Omental fat pad (tissue), 4 donors: Measurements from ENCODE around the gene VAV3. TPM values are rescaled to one million over a fixed set of nuclear protein-coding genes. Genes with fewer than 3 reads are reported as not detected.
"Not testable (repeated sequence)": the region's sequence is repeated elsewhere in the genome, so short reads cannot be mapped to it uniquely, and the experiment has no call there.

Source experiments
- ATAC-seq: fragments of 150-250 bp; one replicate; pipeline ENCODE4 v1.9.1; 2016; ENCODE audit warnings: mild to moderate bottlenecking, moderate library complexity; ENCODE audit not compliant: low FRiP score
- DNase-seq: peaks from one replicate; pipeline ENCODE4 v3.0.0-alpha.2; 2019; ENCODE audit warnings: low spot score
- total RNA-seq, 4 donors: library from RNA; depleted of rRNA; stranded (reverse); fragments of >200 nt; gene quantifications; one replicate each; pipeline ENCODE4 v1.1.0, GENCODE V29; 2016
- TF ChIP-seq, protein P1 (sequence below), 3 donors: fragments of 450-650 bp; IDR thresholded peaks; one replicate each; pipeline ENCODE4 v1.5.1; 2016 to 2017; ENCODE audit warnings: antibody characterized with exemption in 3 of 3, mild to moderate bottlenecking in 3 of 3, moderate library complexity in 2 of 3

VAV3 gene
- total RNA-seq, 4 donors from 2014 or later: 5.4 to 10.9 (median 10.2) TPM

DNA sequence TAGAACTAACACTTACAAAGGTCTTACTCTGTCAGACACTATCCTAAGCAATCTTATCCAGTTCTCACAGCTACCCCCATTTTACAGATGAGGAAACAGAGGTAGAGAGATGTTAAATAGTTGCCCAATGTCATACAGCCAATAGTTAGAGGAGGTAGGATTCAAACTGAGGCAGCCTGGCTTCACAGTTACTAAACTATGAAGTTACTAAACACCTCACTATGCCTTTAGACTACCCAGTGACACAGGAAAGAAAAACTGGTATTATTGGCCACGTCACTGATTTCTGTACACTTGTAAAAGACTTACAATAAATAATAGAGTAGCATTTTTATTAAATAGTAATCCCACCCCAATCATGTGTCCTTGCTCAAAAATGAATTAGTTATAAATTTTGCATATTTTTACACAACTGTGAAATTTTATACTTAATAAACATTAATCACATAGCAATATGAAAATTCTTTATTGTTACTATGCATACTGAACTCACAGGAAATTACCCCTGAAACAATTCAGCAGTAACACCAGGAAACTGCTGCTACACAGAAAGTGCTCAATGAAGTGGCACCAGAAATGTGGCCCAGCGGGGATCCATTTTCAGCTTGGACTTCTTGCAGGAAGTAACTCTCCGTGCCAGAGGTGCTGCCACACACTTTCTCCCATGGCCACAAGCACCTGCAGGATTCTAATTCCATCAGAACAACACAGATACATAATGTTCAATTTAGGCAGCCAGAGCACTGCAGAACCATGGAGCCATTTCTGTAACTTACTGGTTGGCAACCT is 69.4 kb downstream of the VAV3 start:
- DNase-seq: no peak
- no peak for ATAC-seq
- TF ChIP-seq, protein P1, sequence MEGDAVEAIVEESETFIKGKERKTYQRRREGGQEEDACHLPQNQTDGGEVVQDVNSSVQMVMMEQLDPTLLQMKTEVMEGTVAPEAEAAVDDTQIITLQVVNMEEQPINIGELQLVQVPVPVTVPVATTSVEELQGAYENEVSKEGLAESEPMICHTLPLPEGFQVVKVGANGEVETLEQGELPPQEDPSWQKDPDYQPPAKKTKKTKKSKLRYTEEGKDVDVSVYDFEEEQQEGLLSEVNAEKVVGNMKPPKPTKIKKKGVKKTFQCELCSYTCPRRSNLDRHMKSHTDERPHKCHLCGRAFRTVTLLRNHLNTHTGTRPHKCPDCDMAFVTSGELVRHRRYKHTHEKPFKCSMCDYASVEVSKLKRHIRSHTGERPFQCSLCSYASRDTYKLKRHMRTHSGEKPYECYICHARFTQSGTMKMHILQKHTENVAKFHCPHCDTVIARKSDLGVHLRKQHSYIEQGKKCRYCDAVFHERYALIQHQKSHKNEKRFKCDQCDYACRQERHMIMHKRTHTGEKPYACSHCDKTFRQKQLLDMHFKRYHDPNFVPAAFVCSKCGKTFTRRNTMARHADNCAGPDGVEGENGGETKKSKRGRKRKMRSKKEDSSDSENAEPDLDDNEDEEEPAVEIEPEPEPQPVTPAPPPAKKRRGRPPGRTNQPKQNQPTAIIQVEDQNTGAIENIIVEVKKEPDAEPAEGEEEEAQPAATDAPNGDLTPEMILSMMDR (IDR thresholded peaks at IDR 0.05): no peak

DNA sequence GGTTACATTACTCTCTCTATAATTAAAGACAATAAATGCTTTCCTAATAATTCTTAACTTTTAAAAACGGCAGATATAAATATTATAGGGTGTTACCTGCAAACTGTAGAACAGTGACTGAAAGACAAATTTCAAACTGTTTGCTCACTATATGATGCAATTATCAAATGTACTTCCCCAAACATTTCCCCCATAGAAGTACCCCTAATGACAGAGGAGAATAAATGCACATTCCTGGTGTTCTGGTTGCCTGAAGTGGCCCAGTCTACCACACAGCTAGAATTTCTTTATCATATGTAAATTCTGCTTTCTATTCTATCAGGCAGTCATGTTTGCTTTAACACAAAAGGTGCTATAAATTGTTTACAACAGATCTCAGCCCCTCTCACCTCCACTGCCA is 70.4 kb downstream of the VAV3 start:
- DNase-seq (no peak), ATAC-seq (no peak)
- TF ChIP-seq, protein P1 (IDR thresholded peaks at IDR 0.05): no peak

DNA sequence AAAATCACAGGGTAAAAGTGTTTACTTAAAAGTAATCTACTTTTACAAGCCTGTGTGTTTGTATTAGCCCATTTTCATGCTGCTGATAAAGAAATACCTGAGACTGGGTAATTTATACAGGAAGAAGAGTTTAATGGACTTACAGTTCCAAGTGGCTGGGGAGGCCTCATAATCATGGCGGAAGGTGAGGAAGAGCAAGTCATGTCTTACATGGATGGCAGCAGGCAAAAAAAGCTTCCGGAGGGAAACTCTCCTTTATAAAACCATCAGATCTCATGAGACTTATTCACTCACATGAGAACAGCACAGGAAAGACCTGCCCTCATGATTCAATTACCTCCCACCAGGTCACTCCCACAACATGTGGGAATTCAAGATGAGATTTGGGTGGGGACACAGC is 71.6 kb downstream of the VAV3 start:
- DNase-seq, ATAC-seq: not testable (repeated sequence)

DNA sequence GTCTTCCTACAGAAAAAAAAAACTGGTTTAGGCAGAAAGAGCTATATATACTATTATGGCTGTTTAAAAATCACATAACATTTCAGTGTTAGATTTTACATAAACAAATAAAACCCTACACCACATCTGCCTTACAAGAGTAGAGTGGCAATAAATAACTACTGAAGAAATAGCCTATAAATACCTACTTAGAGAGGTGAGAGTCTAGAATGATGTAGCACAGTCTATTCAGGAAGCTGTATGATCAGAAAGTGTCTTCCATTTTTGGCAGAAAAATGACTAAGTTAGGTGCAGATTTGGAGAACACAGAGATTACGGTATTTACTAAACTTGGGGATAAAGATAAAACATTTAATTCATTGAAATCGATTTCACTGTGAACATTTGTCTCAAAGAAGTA is 75.5 kb downstream of the VAV3 start:
- no peak for ATAC-seq
- no peak for DNase-seq
- TF ChIP-seq, protein P1 (IDR thresholded peaks at IDR 0.05): no peak

DNA sequence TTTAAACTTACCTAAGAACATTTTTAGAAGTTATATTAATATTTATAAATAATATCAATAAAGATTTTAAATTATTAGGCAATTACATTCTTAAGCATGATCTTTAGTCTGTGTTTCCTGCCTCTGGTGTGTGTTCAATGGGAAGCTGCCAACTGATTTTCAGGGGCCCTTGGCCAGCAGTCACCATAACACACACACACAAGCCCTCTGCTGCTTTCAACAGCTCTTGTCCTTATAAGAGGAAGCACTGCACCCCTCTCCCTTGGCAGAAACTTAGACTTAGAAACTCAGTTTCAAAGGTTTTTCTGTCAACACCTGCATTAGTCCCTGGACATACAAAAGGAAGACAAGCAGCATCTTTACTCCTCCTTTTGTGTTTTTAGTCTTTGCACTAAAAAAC is 81.4 kb downstream of the VAV3 start:
- ATAC-seq: no peak
- no peak for DNase-seq
- TF ChIP-seq, protein P1 (IDR thresholded peaks at IDR 0.05): no peak

DNA sequence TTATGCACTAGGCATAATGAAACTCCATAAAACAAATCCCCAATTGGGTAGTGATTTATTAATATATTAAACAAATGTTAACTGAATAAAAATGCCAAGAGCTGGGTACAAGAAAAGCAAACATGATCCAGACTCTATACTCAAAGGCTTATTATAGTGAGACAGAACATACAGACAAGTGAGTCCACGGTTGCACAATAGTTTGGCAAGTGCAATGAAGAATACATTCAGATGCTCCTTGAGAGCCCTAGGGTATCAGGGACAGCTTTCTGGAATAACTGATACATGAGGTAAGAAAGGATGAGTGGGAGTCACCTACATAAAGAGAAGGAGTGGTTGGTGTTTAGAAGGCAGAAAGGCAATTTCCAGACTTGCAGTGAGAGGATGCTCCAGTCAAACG is 85.1 kb downstream of the VAV3 start:
- DNase-seq (no peak), ATAC-seq (peak; percentile 26)
- TF ChIP-seq, protein P1 (IDR thresholded peaks at IDR 0.05): no peak

DNA sequence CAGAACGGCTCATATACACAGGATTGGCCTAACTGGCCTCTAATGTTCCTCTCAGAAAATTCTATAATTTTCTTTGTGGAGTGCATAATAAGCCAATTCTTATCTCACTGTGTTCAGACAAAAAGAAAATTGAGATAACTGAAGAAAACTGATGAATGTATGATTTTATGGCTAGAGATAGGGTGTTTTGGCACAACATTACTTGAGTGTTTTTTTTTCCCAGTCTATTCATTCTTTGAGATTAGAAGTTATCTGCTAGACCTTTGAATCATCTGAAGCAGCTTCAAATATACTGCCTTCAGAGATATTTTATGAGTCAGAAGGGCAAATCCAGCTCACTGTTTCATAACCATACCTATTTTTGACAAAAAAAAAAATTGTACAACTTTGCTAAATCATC is 85.6 kb downstream of the VAV3 start:
- TF ChIP-seq, protein P1 (IDR thresholded peaks at IDR 0.05): no peak
- DNase-seq (no peak), ATAC-seq (peak; percentile 60)
